Transverse colon (tissue), 4 donors: ENCODE results near the gene LYG1. TPM values are rescaled to one million over a fixed set of nuclear protein-coding genes. Genes with fewer than 3 reads are reported as not detected.
"Not testable (repeated sequence)": the region's sequence is repeated elsewhere in the genome, so short reads cannot be mapped to it uniquely, and the experiment has no call there.

ENCODE experiments used
- DNase-seq: peaks from one replicate; pipeline ENCODE4 v3.0.0-alpha.2; 2019
- H3K27ac ChIP-seq, 4 donors: fragments of 200-600 bp; sonication (generic); 2 replicates each; pipeline ENCODE4 v1.5.1; 2016 to 2018; ENCODE audit warnings: inconsistent platforms in 4 of 4
- H3K27me3 ChIP-seq: fragments of 200-600 bp; sonication (generic); 2 replicates; pipeline ENCODE4 v1.5.1; 2017; ENCODE audit warnings: inconsistent platforms
- H3K36me3 ChIP-seq, 4 donors: fragments of 200-600 bp; sonication (generic); 2 replicates each; pipeline ENCODE4 v1.5.1; 2017 to 2019; ENCODE audit warnings: inconsistent platforms in 4 of 4
- H3K4me1 ChIP-seq, 4 donors: fragments of 200-600 bp; sonication (generic); 2 replicates each; pipeline ENCODE4 v1.5.1; 2017 to 2020; ENCODE audit warnings: inconsistent platforms in 4 of 4
- H3K4me3 ChIP-seq, 4 donors: fragments of 200-600 bp; sonication (generic); 1 replicate in 1 of 4; 2 replicates in 3 of 4; pipeline versions ENCODE4 v1.5.1 to v1.6.1; 2017 to 2019; ENCODE audit warnings: inconsistent platforms in 4 of 4
- H3K9me3 ChIP-seq, 2 donors: fragments of 200-600 bp; sonication (generic); 2 replicates each; pipeline ENCODE4 v1.5.1; 2017 to 2019; ENCODE audit warnings: inconsistent platforms in 2 of 2
- CTCF ChIP-seq, 5 experiments: fragments of 200-600 bp in 3 of 5; fragments of 450-650 bp in 2 of 5; sonication (generic) in 3 of 5; IDR thresholded peaks; 1 replicate in 2 of 5; 2 replicates in 3 of 5; pipeline ENCODE4 v1.5.1; 2016 to 2017; ENCODE audit warnings: antibody characterized with exemption in 5 of 5, inconsistent platforms in 3 of 5, mild to moderate bottlenecking in 2 of 5, moderate library complexity in 1 of 5
- EP300 ChIP-seq: sonication (generic); formaldehyde crosslinking; IDR thresholded peaks from one replicate; pipeline ENCODE4 v1.6.1; 2017; ENCODE audit warnings: antibody characterized with exemption, low read depth
- POLR2A ChIP-seq: fragments of 450-650 bp; IDR thresholded peaks from one replicate; pipeline ENCODE4 v1.6.1; 2016; ENCODE audit warnings: antibody characterized with exemption, mild to moderate bottlenecking, moderate library complexity
- POLR2AphosphoS5 ChIP-seq, 3 donors: sonication (generic); formaldehyde crosslinking; IDR thresholded peaks; one replicate each; pipeline ENCODE4 v1.6.1; 2016; ENCODE audit warnings: antibody characterized with exemption in 3 of 3
- WGBS, 2 donors: methylation state at CpG; one replicate each; pipeline ENCODE4 v1.1.5; 2018; ENCODE audit warnings: low coverage in 1 of 2; 5-methylcytosine and 5-hydroxymethylcytosine counted together
- in situ Hi-C, 4 donors: fragments of 200-750 bp; cut with MboI; loops; one replicate each; pipeline versions ENCODE4 v1.15.0 to v1.15.1; 2017; ENCODE audit warnings: low sequenced_read_pairs in 3 of 4, low pct_ligation_motif_present in 1 of 4, low pct_unique_long_range_greater_than_20kb in 1 of 4
- intact Hi-C: fragments of 100-400 bp; cut with DNase I; formaldehyde crosslinking; loops from one replicate; pipeline ENCODE4 v1.15.1; 2023; ENCODE audit warnings: low total_unique reads
- total RNA-seq, 4 donors: library from RNA; depleted of rRNA; stranded (reverse); fragments of >200 nt; gene quantifications; one replicate each; pipeline ENCODE4 v1.1.0, GENCODE V29; 2016

LYG1 gene
- total RNA-seq, 4 donors from 2014 or later: 1.5 TPM; not detected in 3

- intact Hi-C loops: no loop called here
- no peak overlapping the region for H3K27ac ChIP-seq
- H3K27me3 ChIP-seq: no peaks in the 10 kb centered on the region
These were observed 20.9 kb downstream of the LYG1 start for GRCh38 chr2:99279969-99280695.

GRCh38 chr2:99278793-99279291 is 22.2 kb downstream of the LYG1 start:
- Histone ChIP-seq H3K27me3 (no peaks in the 10 kb centered on the region), H3K4me1 (no peaks in the 10 kb centered on the region), H3K4me3 (no peak overlapping the region), H3K9me3 (no peaks in the 10 kb centered on the region), H3K36me3 (no peaks in the 10 kb centered on the region), H3K27ac (no peak overlapping the region)
- in situ Hi-C loops (no loop called here), intact Hi-C loops (no loop called here)
- TF ChIP-seq CTCF (IDR thresholded peaks at IDR 0.05): no peak
- TF ChIP-seq POLR2AphosphoS5 (IDR thresholded peaks at IDR 0.05): no peak
- TF ChIP-seq POLR2A: no peak
- no peak for TF ChIP-seq EP300
- 82 to 100% methylated on average over 2 of the region's 2 CpGs for WGBS, 2 donors
- DNase-seq: no peak

More at GRCh38 chr2:99279969-99280695, 20.9 kb downstream of the LYG1 start:
- DNase-seq: no peak
- Histone ChIP-seq H3K9me3 (no peaks in the 10 kb centered on the region), H3K36me3 (peaks cover 0 to 3% (median 0%) of the 10 kb centered on the region in 4 donors), H3K4me1 (no peaks in the 10 kb centered on the region), H3K4me3 (no peak overlapping the region)
- no peak for TF ChIP-seq EP300
- TF ChIP-seq POLR2AphosphoS5 (IDR thresholded peaks at IDR 0.05): no peak
- no peak for TF ChIP-seq POLR2A
- TF ChIP-seq CTCF (IDR thresholded peaks at IDR 0.05): no peak
- in situ Hi-C loops: no loop called here

GRCh38 chr2:99278195-99278765 is 22.7 kb downstream of the LYG1 start:
- H3K27me3 ChIP-seq, H3K27ac ChIP-seq, H3K4me3 ChIP-seq, DNase-seq, in situ Hi-C loops, H3K36me3 ChIP-seq, intact Hi-C loops, H3K4me1 ChIP-seq, H3K9me3 ChIP-seq: not testable (repeated sequence)
- 86 to 93% methylated on average over 4 to 5 of the region's 5 CpGs for WGBS, 2 donors

- Histone ChIP-seq H3K9me3 (peaks cover 0 to 7% of the 10 kb centered on the region in 2 donors), H3K27me3 (no peaks in the 10 kb centered on the region), H3K36me3 (no peaks in the 10 kb centered on the region), H3K27ac (no peak overlapping the region), H3K4me1 (no peaks in the 10 kb centered on the region), H3K4me3 (no peak overlapping the region)
- 59 to 85% methylated on average over 3 to 7 of the region's 7 CpGs for WGBS, 2 donors
- in situ Hi-C loops (no loop called here), intact Hi-C loops (loop anchor here (1.0 kb wide), 1 partner anchor 18 kb away; no protein-coding TSS in a partner anchor)
- DNase-seq: no peak
- TF ChIP-seq CTCF (IDR thresholded peaks at IDR 0.05): no peak
- TF ChIP-seq EP300: no peak
- TF ChIP-seq POLR2AphosphoS5 (IDR thresholded peaks at IDR 0.05): no peak
- no peak for TF ChIP-seq POLR2A
These were observed 25.1 kb downstream of the LYG1 start for GRCh38 chr2:99275882-99276281.
